GM12864 (cell line): Measurements from ENCODE around the gene FAM193B.

Experiments used
- DNase-seq: peaks from one replicate; pipeline ENCODE4 v3.0.0-alpha.2; 2011; ENCODE audit warnings: low read depth
- H3K4me3 ChIP-seq: 2 replicates; pipeline ENCODE4 v1.5.1; 2011; ENCODE audit warnings: mild to moderate bottlenecking, low read depth, low read length, control low read depth
- CTCF ChIP-seq: IDR thresholded peaks from 2 replicates; pipeline ENCODE4 v1.5.1; 2011; ENCODE audit warnings: low read depth, mild to moderate bottlenecking, moderate library complexity, low read length, control low read depth, inconsistent platforms; ENCODE audit errors: missing control alignments

The FAM193B gene

DNA sequence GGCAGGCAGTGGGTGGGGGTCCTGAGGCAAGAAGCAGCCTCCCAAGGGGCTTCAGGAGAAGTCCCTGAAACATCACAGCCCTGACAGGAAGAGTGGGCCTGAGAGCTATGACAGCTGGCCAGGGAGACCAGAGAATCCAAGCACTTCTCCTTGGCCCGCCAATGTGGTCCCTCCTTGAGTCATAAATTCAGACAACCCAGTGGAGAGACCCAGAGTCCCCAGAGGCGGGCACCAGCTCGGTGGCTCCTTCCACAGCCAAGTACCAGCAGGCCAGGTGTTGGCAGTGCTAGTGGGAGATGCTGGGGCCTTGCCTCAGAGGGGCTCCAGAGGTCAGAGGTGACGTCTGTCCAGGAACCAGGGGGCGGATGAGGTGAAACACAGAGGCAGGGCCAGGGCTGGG lies 43.2 kb downstream of the FAM193B start:
- no peak for DNase-seq
- no peak overlapping the region for H3K4me3 ChIP-seq
- no peak for TF ChIP-seq CTCF

GRCh38 chr5:177510567-177511053 lies 43.8 kb downstream of the FAM193B start:
- TF ChIP-seq CTCF, result no peak
- DNase-seq, result peak; percentile 61
- peak overlapping the region; percentile 62; the same call in 1 of the 2 replicates for H3K4me3 ChIP-seq

DNA sequence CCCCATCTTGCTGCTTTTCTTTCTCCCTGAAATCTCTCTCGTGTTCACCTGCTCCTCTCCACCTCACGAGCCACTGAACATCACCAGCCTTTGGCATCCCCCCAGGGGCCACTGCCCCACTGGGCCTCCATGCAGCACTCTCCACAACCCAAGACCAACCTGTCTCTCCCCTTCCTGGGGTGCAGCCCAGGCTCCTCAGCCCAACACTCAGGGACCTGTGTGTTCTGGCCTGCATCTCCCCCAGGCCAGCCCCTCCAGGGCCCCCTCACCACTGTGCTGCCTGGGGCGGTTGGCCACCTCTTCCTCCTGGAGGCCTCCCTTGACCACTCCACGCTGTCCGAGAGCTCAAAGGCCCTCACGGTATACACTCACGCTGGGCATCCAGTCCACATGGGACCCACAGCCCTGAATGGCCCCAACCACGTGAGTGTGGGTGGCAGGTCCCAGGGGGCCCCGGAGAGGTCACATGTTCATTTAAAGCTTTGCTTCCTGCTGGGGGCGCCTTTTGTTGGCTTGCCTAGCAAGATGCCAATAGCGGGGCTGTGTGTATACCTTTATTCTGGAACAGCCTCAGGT lies 44.3 kb downstream of the FAM193B start:
- no peak for DNase-seq
- peak overlapping the region; percentile 62 for H3K4me3 ChIP-seq
- TF ChIP-seq CTCF, result no peak

- H3K4me3 ChIP-seq, result peak within 1 kb of the TSS; percentile 62
- TF ChIP-seq CTCF, result no peak
- no peak for DNase-seq
These were observed 44.9 kb downstream of the FAM193B start, which contains the start of gene DOK3 for GRCh38 chr5:177509381-177509951. DOK3 (minus strand) TSS chr5:177509826; CDS start chr5:177509540, 286 bp downstream.

- TF ChIP-seq CTCF, result no peak
- peak overlapping the region; percentile 62 for H3K4me3 ChIP-seq
- no peak for DNase-seq
These were observed 45.5 kb downstream of the FAM193B start for GRCh38 chr5:177508837-177509236.

- peak overlapping the region; percentile 62 for H3K4me3 ChIP-seq
- no peak for TF ChIP-seq CTCF
- DNase-seq, result no peak
These were observed 46.1 kb downstream of the FAM193B start for GRCh38 chr5:177508221-177508611.
